A673 (cell line): ENCODE results near the gene PYGB.

Source experiments
- CTCF ChIP-seq: fragments of 300-800, 200-600 bp; sonication (generic); conservative IDR thresholded peaks from 2 replicates; pipeline ENCODE4 v1.5.1; 2017; ENCODE audit warnings: low read depth, mild to moderate bottlenecking, antibody characterized with exemption, low read length, moderate library complexity, mixed read lengths
- EZH2 ChIP-seq: fragments of 200-600 bp; sonication (generic); IDR thresholded peaks from 2 replicates; pipeline ENCODE4 v1.6.1; 2017; ENCODE audit warnings: borderline replicate concordance, low read depth, mild to moderate bottlenecking, mixed read lengths, antibody characterized with exemption, low read length; ENCODE audit not compliant: poor library complexity, severe bottlenecking

GRCh38 chr20:25247000-25247517 lies 826 bp upstream of the PYGB start:
- peak; percentile 68 for TF ChIP-seq CTCF
- TF ChIP-seq EZH2 = no peak
